Endothelial cell of hepatic sinusoid (primary cell): ENCODE measurements around the gene LRRTM4.
"Not testable (repeated sequence)": the region's sequence is repeated elsewhere in the genome, so short reads cannot be mapped to it uniquely, and the experiment has no call there.

Experiments used
- in situ Hi-C: cut with HindIII; loops from 2 replicates; pipeline ENCODE4 v1.10.0; 2017; ENCODE audit warnings: low sequenced_read_pairs

LRRTM4 gene

GRCh38 chr2:77190721-77191346 lies 331.3 kb downstream of the LRRTM4 start:
- in situ Hi-C loops, result no loop called here

GRCh38 chr2:77185052-77185451 lies 337.1 kb downstream of the LRRTM4 start:
- in situ Hi-C loops, result no loop called here

GRCh38 chr2:77179297-77179696 lies 342.9 kb downstream of the LRRTM4 start:
- in situ Hi-C loops, result no loop called here

DNA sequence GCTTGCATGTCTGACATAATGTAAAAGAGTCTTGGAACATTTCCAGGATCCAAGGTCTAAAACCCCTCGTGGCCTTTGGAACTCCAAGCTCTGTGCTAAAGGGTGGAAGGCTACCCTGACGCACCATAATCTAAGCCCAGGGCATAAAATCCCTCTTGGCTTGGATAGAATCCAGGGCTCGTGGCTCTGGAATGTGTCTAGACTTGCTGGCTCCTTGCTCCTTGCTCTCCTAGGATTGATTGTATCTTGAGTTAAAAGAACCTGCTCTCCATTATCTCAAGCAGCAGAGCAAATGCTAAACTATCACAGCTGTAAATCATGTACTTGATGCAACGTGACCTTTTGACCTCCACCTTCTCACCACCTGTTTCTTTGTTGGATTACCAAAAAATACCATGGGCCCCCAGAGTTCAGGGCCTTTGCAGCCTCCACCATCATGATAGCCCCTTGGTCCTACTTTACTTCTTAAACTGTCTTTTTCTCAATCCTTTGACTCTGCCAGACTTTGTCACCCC lies 346.9 kb downstream of the LRRTM4 start:
- in situ Hi-C loops, result not testable (repeated sequence)

DNA sequence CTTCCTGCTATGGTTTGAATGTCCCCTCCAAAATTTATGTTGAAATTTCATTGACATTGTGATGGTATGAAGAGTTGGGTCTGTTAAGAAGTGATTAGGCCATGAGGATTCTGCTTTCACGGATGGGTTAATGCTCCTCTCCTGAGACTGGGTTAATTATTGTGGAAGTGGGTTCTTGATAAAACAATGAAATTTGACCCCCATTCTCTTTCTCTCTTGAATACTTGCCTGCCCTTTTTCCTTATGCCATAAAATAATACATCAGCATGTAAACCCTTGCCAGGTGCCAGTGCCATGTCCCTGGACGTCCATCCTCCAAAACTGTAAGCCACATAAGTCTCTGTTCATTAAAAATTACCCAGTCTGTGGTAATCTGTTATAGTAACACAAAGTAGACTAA lies 352.8 kb downstream of the LRRTM4 start:
- in situ Hi-C loops, result no loop called here

DNA sequence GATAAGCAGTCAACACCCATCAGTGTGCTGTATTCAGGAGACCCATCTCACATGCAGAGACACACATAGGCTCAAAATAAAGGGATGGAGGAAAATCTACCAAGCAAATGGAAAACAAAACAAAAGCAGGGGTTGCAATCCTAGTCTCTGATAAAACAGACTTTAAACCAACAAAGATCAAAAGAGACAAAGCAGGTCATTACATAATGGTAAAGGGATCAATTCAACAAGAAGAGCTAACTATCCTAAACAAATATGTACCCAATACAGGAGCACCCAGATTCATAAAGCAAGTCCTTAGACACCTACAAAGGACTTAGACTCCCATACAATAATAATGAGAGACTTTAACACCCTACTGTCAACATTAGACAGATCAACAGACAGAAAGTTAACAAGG lies 358.2 kb downstream of the LRRTM4 start:
- in situ Hi-C loops, result not testable (repeated sequence)

- in situ Hi-C loops, result no loop called here
Measured at GRCh38 chr2:77161009-77161408, 361.2 kb downstream of the LRRTM4 start.

GRCh38 chr2:77156599-77156998 lies 365.6 kb downstream of the LRRTM4 start:
- in situ Hi-C loops, result no loop called here

DNA sequence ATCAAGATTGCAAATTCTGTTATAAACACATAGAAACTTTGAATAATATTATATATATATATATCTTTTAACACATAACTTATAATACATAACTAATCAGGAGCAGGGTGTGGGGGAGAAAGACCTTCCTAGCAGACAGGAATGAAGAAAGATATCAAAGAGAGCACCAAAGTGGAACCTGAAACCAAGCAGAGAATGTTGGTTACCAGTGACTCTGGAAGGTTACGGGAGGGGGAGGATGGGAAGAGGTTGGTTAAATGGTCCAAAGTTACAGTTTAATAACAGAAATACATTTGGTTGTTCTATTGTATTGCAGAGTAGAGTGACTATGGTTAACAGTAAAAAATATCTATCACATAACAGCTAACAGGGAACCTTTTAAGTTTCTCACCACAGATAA lies 366.7 kb downstream of the LRRTM4 start:
- in situ Hi-C loops, result no loop called here

DNA sequence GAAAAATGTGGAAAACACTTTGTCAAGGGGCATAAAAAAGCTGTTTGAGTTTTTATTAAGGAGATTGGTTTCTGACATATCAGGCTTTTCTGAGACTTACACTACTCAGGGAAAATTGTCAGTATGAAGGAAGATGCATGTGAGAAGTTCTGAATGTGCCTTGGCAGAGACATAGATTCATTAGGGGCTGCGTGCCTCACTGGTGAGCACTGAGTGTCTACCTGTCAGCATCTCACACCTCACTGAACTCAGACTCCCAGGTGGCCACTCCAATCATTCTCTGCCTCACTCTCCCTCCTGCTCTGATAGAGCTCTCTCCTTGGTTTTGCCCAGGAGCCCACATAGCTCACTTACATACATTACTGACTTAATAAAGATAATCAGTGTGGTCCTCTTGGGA lies 372.6 kb downstream of the LRRTM4 start:
- in situ Hi-C loops, result no loop called here

GRCh38 chr2:77147153-77147552 lies 375.0 kb downstream of the LRRTM4 start:
- in situ Hi-C loops, result no loop called here

GRCh38 chr2:77144772-77145171 lies 377.4 kb downstream of the LRRTM4 start:
- in situ Hi-C loops, result no loop called here

- in situ Hi-C loops, result no loop called here
Measured at GRCh38 chr2:77142141-77142540, 380.0 kb downstream of the LRRTM4 start.

DNA sequence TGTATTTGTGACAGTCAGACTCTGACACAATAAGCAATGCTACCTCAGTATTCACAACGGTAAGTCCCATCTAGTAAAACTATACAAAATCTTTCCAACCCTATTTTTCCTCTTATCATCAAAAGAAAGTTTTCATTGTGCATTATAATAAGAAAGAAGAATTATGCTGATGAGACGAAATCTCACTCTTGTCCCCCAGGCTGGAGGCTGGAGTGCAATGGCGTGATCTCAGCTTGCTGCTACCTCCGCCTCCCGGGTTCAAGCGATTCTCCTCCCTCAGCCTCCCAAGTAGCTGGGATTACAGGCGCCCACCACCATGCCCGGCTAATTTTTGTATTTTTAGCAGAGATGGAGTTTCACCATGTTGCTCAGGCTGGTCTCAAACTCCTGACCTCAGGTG lies 393.7 kb downstream of the LRRTM4 start:
- in situ Hi-C loops, result not testable (repeated sequence)

GRCh38 chr2:77127345-77127744 lies 394.8 kb downstream of the LRRTM4 start:
- in situ Hi-C loops, result no loop called here

DNA sequence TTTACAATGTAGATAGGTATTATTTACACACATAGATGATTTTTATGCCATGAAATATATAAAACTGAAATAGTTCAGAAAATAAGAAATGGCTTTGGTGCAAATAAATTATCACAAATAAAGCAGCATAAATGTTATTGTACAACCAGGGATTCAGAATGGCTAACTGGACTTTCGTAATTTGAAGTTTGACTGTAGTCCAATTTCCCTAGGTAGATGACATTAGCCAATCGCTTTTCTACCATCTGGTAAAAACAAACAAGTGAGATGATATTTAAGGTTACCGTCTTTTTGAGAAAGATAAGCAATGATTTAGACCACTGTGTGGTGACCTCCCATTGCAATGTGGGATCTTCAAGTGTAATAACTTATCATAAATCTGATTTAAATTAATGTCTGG lies 400.7 kb downstream of the LRRTM4 start:
- in situ Hi-C loops, result no loop called here

GRCh38 chr2:77119333-77119732 lies 402.8 kb downstream of the LRRTM4 start:
- in situ Hi-C loops, result no loop called here

DNA sequence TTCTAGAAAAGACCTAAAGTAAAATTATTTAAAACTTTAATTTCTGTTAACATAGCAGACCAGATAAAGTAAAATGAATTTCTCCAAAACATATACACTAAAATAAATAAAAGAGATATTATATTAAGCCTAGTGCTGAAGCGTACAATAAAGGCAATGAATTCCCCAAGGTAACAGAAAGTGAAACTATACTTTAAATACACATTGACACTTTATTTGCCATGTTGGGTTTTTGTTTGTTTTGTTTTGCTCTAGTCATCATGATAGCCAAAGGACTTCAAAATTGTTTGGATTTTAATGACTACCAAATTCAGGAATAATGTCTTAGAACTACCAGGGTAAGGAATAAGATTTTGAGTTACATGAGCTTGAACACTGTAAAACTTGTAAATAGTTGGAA lies 413.3 kb downstream of the LRRTM4 start:
- in situ Hi-C loops, result no loop called here

- in situ Hi-C loops, result no loop called here
Measured at GRCh38 chr2:77105008-77105407, 417.2 kb downstream of the LRRTM4 start.

GRCh38 chr2:77104554-77104953 lies 417.6 kb downstream of the LRRTM4 start:
- in situ Hi-C loops, result no loop called here

- in situ Hi-C loops, result no loop called here
Measured at GRCh38 chr2:77102927-77103326, 419.2 kb downstream of the LRRTM4 start.

GRCh38 chr2:77101796-77102452 lies 420.3 kb downstream of the LRRTM4 start:
- in situ Hi-C loops, result no loop called here

DNA sequence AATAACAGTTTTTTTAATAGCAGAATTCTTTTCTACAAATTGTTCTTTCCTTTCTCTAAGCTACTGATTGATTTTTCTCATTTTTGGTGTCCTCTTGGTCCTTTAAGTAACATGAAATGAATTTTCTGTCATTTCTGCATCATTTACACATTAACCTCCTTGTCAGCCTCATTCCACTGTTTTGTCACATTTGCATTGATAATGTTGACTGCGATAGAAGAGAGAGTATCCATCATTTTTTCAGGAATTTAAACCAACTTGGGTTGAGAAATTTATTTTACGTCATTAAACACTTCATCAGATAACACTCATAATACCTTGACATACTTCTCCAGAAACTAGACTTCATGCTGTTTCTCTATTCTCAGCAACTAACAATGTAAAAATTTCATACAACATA lies 422.2 kb downstream of the LRRTM4 start:
- in situ Hi-C loops, result no loop called here
